GM18858 (cell line): ENCODE results near the gene PTPRN2.
"Not testable (repeated sequence)": the region's sequence is repeated elsewhere in the genome, so short reads cannot be mapped to it uniquely, and the experiment has no call there.

Experiments
- ATAC-seq: cut with Tn5 transposase; IDR thresholded peaks from one replicate; pipeline ENCODE4 v1.9.1; 2021; ENCODE audit not compliant: unreplicated experiment

The PTPRN2 gene

DNA sequence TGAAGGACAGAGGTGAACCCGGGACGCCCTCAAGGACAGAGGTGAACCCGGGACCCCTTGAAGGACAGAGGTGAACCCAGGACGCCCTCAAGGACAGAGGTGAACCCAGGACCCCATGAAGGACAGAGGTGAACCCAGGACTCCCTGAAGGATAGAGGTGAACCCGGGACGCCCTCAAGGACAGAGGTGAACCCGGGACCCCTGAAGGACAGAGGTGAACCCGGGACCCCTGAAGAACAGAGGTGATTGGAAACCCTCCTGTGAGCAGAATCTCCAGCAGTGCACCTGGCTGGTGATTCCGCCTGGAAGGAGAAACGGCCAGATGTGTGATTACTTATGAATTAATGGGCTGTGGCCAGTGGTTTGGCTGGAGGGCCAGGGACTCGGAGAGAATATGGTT is 272.3 kb downstream of the PTPRN2 start:
- no peak for ATAC-seq

DNA sequence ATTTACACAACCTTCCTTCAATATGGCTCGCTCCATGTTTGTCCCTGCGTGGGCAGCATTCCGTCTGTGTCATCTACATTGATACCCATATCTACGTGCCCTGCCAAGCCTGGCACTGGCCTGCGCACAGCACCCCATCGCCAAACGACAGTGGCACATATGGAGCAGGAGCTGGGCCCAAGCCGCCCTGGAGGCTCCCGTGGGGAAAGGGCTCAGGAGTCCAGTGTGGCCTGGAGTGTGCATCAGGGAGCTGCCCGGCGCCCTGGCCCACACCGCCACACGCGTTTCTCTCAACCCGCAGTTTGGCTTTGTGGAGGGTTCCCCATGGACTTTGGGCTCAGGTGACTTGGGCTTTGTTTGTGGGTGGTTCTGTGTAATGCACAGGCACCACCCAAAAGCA is 273.2 kb downstream of the PTPRN2 start:
- no peak for ATAC-seq

DNA sequence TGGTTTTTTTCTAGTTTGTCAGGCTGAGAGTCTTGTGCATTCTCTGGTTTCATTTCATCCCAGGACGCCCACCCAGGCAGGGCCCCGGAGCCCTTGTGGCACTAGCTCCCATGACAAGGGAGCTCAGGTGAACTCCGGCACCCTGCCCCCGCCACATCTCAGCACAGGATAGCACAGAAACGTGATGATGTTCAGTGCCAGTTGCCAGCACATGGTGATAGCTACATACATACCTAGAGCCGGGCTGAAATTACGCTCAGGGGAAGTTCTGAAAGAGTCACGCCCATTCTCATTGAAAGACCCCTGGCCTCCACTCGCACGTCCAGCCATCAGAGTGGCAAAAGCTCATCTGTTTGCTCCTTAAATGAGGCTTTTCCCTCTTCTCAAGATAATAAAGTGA is 273.7 kb downstream of the PTPRN2 start:
- no peak for ATAC-seq

DNA sequence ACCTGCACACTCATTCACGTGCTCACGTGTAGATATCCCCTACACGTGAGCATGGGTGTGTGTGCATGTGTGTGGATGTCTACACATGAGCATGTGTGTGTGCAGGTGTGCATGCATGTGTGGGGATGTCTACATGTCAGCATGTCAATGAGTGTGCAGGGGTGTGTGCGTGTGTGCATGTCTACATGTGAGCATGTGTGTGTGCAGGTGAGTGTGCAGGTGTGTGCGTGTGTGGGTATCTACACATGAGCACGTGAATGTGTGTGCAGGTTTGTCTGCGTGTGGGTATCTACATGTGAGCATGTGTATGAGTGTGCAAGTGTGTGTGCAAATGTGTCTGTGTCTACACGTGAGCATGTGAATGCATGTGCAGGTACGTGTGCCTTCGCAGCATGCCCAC is 274.8 kb downstream of the PTPRN2 start:
- no peak for ATAC-seq

DNA sequence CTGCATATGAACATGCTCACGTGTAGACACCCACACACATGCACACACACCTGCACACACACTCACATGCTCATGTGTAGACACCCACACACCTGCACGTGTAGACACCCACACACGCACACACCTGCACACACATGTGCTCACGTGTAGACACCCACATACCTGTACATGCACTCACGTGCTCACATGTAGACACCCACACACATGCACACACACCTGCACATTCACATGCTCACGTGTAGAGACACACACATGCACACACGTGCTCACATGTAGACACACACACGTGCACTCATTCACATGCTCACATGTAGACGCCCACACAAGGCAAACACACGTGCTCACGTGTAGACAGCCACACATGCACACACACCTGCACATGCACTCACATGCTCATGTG is 275.8 kb downstream of the PTPRN2 start:
- ATAC-seq: no peak

DNA sequence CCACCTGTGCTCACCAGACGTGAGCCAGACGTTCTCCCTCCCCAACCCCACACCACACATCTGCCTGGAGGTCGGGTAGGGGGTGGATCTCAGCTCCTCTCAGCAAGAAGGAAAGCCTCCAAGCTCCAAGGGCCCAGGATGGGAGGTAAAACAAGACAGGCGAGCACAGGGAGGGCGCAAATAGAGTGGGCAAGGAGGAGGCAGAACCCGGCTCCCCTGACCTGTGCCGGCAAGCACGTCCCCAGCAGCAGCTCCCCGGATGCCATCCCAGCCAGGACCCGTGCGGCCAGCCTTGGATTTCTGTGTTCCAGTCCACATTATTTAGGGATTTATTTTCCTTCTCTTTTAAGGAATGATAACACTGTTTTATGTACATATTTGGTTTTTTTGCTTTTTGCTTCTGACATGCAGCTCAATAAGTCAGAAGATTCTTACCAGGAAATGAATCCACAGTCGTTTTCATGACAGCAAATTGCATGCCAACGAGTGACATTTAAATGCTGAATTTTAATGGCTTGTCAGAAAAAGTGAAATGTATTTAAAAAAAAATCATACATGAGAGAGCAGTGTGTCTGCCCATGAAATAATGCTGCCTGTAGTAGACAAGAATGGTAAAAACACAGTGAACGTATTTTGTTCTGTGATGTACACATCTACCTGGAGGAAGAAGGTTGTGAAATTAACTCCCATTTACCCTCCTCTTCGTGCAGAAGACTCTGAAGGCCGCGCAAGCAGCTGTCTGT is 276.5 kb downstream of the PTPRN2 start:
- ATAC-seq: no peak

DNA sequence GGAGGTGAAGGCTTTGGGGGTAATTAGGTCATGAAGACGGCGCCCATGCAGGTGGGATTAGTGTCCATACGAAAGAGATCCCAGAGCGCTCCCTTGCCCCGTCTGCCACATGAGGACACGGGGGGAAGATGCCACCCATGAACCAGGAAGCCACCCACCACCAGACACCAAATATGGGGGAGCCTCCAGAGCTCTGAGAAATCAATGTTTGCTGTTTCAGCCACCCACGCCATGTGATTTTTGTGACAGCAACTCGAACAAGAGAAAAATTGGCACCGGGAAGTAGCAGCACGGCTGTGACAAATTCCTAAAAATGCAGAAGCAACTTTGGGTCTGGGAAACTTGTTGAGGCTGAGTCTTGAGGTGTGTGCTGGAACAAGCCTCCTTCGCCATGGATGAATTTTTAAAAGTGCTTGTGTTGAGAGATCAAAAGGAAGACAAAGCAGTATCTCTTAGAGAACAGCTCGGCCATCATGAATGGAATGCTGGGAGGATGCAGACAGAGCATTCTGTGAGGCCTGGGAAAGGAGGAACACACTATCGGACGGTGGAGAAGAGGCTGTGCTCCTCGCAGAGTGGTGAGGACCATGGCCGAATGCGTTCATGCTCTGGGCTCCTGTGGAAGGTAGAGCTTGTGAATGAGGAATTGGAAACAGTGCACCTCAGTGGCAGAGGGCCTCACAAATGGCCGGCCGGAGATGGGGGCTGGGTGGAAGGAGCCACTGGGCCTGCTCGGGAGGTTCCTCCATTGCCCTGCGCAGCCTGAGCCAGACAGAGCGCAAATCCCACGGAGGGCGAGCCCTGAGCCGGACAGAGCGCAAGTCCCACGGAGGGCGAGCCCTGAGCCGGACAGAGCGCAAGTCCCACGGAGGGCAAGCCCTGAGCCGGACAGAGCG is 277.5 kb downstream of the PTPRN2 start:
- no peak for ATAC-seq

DNA sequence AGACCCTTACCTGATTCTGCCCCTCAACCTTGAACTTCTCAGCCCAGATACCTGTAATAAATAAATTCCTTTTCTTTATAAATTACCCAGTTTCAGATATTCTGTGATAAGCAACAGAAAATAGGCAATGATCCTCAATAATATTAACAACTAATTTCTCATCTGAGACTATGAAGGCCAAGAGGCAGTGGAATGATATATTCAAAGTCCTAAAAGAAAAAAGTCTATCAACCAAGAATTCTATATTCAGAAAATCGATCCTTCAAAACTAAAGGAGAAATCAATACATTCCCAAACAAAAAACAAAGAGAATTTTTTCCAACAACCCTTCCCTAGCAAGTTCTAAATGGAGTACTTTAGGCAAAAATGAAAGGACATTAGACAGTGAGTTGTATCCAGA is 279.6 kb downstream of the PTPRN2 start:
- no peak for ATAC-seq

DNA sequence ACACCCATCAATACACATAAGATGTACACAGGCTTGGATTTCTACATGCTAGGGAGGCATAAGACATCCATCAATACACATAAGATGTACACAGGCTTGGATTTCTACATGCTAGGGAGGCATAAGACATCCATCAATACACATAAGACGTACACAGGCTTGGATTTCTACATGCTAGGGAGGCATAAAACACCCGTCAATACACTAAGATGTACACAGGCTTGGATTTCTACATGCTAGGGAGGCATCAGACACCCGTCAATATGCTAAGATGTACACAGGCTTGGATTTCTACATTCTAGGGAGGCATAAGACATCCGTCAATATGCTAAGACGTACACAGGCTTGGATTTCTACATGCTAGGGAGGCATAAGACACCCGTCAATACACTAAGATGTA is 283.6 kb downstream of the PTPRN2 start:
- ATAC-seq: not testable (repeated sequence)

DNA sequence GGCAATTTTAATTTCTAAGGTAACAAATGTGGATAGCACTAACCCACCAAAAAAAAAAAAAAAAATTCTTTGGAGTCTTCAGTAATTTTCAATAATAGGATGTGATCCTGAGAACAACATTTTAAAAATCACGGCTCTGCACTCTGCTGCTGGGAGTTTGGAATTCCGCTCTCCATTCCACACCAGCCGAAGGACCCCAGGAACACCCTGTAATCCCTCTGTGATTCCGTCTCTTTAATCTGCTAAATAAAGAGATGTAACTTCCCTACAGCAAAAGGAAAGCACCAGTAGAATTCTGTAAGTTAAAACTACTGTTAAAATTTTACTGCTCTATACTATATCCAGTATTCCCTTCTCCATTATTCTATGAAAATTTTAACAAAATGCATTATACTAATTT is 284.5 kb downstream of the PTPRN2 start:
- no peak for ATAC-seq

DNA sequence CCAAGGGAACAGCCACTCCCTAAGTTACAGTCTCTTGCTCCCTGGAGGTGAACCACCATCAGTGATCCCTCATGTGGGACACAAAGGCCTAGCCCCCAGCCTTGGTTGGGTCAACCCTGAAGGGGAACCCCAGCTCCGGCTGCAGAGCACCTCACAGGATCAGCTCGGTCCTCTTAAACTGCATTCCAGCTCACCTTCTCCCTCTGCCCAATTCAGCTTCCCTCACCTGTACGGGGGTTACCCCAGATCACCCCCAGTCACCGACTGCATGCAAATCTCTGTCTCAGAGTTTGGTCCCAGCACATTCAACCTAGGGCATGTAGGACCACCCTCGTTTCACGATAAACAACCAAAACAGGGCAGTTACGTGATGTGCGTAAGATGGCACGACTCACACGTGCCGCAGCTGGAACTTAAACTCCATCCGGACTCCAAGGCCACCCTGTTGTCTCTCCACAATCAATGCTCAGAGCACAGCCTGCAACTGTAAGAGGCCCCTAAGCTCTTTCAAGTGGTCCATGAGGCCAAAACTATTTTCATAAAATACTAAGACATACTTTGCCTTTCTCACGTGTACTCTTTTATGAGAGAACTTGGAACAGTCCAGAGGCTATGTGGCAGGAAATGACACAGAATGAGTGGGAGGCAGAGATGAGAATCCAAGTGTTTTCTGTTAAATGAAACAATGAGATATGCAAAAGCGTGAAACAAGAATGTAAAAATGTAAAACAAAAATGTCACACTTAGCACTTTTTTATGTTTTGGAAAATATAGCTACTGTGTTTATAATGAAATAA is 285.2 kb downstream of the PTPRN2 start:
- no peak for ATAC-seq

DNA sequence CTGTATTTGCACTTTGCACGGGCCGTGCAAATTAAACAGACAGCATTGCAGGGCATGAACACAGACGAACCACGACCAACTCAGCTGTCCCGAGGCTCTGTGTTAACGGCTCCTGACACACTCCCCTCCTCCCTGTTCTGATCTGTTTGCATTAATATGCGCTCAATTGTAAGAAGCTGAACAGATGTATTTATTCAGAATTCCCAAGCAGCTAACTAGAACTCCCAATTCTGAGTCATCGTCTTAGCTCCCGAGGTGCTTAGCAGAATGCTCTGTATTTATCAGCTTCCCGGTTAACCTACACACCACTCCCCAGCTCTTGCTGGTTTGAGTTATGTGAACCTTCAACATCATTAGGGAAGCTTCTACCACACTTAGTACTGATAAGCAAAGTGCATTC is 286.4 kb downstream of the PTPRN2 start:
- ATAC-seq: no peak

DNA sequence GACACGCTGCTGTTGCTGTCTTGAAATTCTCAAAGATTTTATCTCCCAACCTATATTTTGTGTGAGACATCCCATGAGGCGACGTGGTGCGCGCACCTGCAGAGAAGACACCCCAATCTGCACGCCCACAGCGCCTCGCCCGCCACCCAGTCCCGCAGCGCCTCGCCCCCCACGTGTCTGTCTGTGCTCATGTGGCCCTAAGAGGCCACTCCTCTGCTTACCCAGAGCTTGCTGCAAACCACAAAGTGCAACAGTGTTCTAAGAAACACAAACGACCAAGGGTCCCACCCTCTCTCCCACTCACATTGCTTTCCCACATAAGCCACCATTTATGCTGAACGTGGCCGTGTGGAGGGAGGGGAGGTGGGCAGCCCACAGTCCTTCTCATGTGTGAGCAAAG is 287.2 kb downstream of the PTPRN2 start:
- ATAC-seq: no peak

DNA sequence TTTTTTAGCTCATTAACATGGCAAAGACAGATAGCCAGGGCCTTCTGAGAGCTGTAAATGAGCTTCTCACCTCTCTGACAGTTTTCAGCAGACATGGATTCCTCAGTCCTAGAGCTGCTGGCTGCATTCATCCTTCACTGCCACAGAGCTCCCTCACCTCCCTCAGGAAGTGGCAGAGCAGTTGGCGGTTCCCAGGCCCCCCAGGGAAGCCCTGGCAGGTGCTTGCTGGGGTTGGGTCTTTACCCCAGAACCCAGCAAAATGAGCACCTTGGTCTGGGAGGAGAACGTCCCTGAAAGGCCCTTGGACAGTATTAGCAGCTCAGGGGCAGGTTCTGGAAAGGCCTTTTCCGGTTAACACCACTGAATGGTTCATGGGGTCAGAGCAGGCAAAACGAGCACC is 288.0 kb downstream of the PTPRN2 start:
- ATAC-seq: no peak

DNA sequence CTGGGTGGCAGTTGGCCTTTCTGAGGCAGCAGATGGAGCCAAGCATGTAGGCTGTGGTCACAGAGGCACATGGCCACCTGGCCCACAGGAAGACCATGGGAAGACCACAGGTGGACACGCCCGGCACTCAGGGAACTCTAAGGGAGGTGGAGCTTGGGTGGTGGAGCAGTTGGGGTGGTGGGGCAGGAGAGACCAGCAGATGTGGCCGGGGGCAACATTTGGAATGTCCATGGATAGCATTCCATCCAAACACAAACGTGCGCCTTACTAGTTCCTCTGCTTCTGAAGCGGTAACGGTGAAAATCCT is 290.9 kb downstream of the PTPRN2 start:
- no peak for ATAC-seq

DNA sequence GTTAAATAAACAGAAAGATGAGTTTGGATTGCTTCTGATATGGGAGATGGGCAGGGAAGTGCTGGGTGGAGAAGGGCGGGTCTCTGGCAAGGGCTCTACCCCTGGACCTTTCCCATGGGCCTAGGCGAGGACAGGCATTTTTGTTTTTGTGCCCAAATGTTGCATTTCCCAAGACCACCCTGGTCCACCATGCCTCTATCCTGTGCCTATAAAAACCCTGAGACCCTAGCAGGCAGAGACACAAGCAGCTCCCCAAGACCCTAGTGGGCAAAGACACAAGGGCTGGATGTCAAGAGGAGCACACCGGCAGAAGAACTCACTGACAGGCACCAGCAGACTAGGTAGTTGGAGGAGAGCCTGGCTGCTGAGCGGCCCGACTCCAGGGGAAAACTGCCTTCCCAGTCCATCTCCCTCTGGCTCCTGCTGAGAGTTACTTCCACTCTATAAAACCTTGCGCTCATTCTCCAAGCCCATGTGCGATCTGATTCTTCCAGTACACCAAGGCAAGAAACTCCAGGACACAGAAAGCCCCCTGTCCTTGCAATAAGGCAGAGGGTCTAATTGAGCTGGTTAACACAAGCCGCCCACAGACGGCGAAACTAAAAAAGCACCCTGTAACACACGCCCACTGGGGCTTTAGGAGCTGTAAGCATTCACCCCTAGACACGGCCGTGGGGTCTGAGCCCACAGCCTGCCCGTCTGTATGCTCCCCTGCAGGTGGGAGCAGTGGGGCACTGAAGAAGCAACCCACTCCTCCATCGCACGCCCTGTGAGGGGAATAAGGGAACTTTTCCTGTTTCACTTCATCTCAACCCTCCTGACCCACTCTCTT is 291.4 kb downstream of the PTPRN2 start:
- no peak for ATAC-seq

DNA sequence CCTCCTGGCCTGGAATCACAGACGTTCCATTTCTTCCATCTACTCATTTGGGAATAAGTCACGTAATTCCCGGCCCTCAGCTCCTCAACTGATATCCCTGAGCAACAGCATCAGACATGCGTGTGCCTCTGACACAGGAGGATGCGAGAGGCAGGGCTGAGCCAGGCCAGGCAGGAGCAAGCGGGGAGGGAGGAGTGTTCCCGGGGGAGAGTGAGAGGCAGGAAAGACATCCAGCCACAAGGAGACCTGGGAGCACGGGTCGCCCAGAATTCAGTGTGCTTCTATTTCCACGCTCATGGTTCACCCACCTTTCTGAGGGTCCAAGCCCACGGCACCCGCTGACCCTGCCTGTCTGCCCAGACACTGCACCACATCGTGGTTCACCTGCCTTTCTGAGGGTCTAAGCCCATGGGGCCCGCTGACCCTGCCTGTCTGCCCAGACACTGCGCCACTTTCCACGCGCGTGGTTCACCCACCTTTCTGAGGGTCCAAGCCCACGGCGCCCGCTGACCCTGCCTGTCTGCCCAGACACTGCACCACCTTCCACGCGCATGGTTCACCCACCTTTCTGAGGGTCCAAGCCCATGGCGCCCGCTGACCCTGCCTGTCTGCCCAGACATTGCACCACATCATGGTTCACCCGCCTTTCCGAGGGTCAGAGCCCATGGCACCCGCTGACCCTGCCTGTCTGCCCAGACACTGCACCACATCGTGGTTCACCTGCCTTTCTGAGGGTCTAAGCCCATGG is 293.0 kb downstream of the PTPRN2 start:
- ATAC-seq: not testable (repeated sequence)

DNA sequence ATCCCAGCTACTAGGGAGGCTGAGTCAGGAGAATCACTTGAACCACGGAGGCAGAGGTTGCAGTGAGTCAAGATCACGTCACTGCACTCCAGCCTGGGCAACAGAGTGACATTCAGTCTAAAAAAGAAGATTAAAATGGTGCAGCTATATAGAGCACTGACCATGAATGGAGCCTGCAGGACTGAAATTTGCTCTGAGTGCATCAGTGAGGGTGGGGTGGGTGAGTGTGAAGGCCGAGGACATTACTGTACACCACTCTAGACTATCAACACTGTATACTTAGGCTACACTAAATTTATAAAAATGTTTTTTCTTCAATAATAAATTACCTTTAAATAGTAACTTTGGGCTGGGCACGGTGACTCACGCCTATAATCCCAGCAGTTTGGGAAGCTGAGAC is 294.7 kb downstream of the PTPRN2 start:
- ATAC-seq: no peak

DNA sequence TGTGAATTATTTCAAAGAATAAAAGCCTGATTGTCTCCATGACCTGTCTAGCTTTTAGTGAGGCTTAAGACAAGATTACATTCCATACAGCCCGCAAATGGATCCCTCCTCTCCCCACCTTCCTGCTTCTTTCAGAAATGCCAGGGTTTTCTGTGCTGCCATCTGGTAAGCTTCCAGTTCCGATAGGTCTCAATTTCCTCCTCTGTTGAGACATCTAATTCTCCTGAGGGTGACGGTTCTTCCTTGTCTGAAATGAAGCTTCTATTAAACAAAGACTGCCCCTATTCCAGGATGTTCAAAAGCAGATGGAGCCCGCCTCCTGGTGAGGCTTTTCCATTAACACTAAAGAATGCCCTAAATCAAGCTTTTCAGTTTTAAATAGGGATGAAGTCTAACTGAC is 295.6 kb downstream of the PTPRN2 start:
- ATAC-seq: no peak
